Smooth muscle cell (in vitro differentiated cells): ENCODE results near the gene FBN2. TPM values are rescaled to one million over a fixed set of nuclear protein-coding genes. Genes with fewer than 3 reads are reported as not detected.

Source experiments
- DNase-seq: peaks from one replicate; lab custom pipeline; 2025; ENCODE audit not compliant: unreplicated experiment; lab: John Stamatoyannopoulos, UW
- H2AFZ ChIP-seq: fragments of 200-600 bp; sonication (generic); 2 replicates; pipeline ENCODE4 v1.6.0; 2016; ENCODE audit warnings: antibody characterized with exemption, low read depth, mild to moderate bottlenecking
- H3F3A ChIP-seq: fragments of 200-600 bp; sonication (generic); 2 replicates; pipeline ENCODE4 v1.6.0; 2017; ENCODE audit warnings: antibody characterized with exemption, low read depth
- H3K27ac ChIP-seq: fragments of 200-600 bp; sonication (generic); 2 replicates; pipeline ENCODE4 v1.5.1; 2016; ENCODE audit warnings: low read depth, mild to moderate bottlenecking
- H3K27me3 ChIP-seq: fragments of 200-600 bp; sonication (generic); 2 replicates; pipeline ENCODE4 v1.6.1; 2016; ENCODE audit warnings: low read depth, mild to moderate bottlenecking
- H3K36me3 ChIP-seq: fragments of 200-600 bp; sonication (generic); 2 replicates; pipeline ENCODE4 v1.5.1; 2016; ENCODE audit warnings: low read depth
- H3K4me1 ChIP-seq: fragments of 200-600 bp; sonication (generic); 2 replicates; pipeline ENCODE4 v1.5.1; 2016; ENCODE audit warnings: low read depth
- H3K4me2 ChIP-seq: fragments of 200-600 bp; sonication (generic); 2 replicates; pipeline ENCODE4 v1.6.0; 2016; ENCODE audit warnings: mild to moderate bottlenecking
- H3K4me3 ChIP-seq: fragments of 200-600 bp; sonication (generic); 2 replicates; pipeline ENCODE4 v1.5.1; 2016; ENCODE audit warnings: mild to moderate bottlenecking
- H3K79me2 ChIP-seq: fragments of 200-600 bp; sonication (generic); 2 replicates; pipeline ENCODE4 v1.6.0; 2016; ENCODE audit warnings: low read depth, mild to moderate bottlenecking
- H3K9ac ChIP-seq: fragments of 200-600 bp; sonication (generic); 2 replicates; pipeline ENCODE4 v1.6.0; 2016; ENCODE audit warnings: low read depth
- H3K9me3 ChIP-seq: fragments of 200-600 bp; sonication (generic); replicated peaks from 2 replicates; pipeline ENCODE4 v1.5.1; 2016; ENCODE audit warnings: low read depth
- H4K20me1 ChIP-seq: fragments of 200-600 bp; sonication (generic); 2 replicates; pipeline ENCODE4 v1.6.0; 2016; ENCODE audit warnings: low read depth
- CTCF ChIP-seq: fragments of 200-600 bp; sonication (generic); IDR thresholded peaks from 2 replicates; pipeline ENCODE4 v1.5.1; 2017; ENCODE audit warnings: borderline replicate concordance, mild to moderate bottlenecking, antibody characterized with exemption; ENCODE audit not compliant: insufficient read depth, poor library complexity, severe bottlenecking
- WGBS: methylation state at CpG from one replicate; pipeline ENCODE4 v1.1.7; 2016; ENCODE audit warnings: low lambda C conversion rate; 5-methylcytosine and 5-hydroxymethylcytosine counted together
- polyA plus RNA-seq: library from polyadenylated mRNA; unstranded; fragments of >200 nt; fragmentation: Nextera tagmentation; extraction: Ambion mirVana; gene quantifications from 2 replicates; pipeline ENCODE4 v1.2.1, GENCODE V29; 2016
- total RNA-seq: library from RNA; depleted of rRNA; stranded (reverse); fragments of >200 nt; gene quantifications from 2 replicates; pipeline ENCODE4 v1.2.3, GENCODE V29; 2014

The FBN2 gene
- total and polyA plus RNA-seq, 2 experiments from 2014 or later: 17.2 to 25.9 TPM

- no peaks in the 10 kb centered on the region for H4K20me1 ChIP-seq
- H3K79me2 ChIP-seq: no peaks in the 10 kb centered on the region
- TF ChIP-seq CTCF: no peak
- no peak overlapping the region for H3K9ac ChIP-seq
- peak overlapping the region; percentile 25 for H3K4me2 ChIP-seq
- no peak overlapping the region for H3K4me3 ChIP-seq
- H3K36me3 ChIP-seq: no peaks in the 10 kb centered on the region
- no peaks in the 10 kb centered on the region for H3K27me3 ChIP-seq
- no peak overlapping the region for H2AFZ ChIP-seq
- H3K9me3 ChIP-seq: no peaks in the 10 kb centered on the region
- H3K4me1 ChIP-seq: no peaks in the 10 kb centered on the region
- H3F3A ChIP-seq: no peaks in the 10 kb centered on the region
- peak overlapping the region; percentile 30 for H3K27ac ChIP-seq
- 53% methylated on average over 15 of the region's 15 CpGs for WGBS
- peak; percentile 4 for DNase-seq
Measured at GRCh38 chr5:128216860-128217531, 321.0 kb downstream of the FBN2 start.

DNA sequence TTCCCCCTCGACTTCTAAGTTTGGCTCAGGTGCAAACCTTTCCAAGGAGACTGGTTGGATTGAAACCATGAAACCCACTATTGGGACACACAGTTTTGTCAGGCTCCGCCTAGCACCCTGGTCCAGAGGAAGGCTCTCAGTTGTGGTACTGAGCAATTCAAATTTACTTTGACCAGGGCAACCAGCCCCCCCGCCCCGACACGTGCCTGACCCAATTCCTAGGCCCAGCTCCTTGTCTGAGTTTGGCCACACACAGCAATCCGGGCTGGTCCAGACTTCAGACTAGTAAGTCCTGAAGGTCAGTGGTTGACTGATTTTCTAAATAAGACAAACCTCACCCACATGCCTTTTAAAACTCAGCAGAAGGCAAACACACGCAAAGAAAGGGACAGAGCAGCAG is 321.8 kb downstream of the FBN2 start:
- no peak for TF ChIP-seq CTCF
- no peaks in the 10 kb centered on the region for H3K79me2 ChIP-seq
- DNase-seq: no peak
- WGBS: 82% methylated on average over 7 of the region's 7 CpGs
- H3K4me3 ChIP-seq: no peak overlapping the region
- H3K9ac ChIP-seq: no peak overlapping the region
- no peak overlapping the region for H2AFZ ChIP-seq
- no peak overlapping the region for H3K27ac ChIP-seq
- no peaks in the 10 kb centered on the region for H3K9me3 ChIP-seq
- H4K20me1 ChIP-seq: no peaks in the 10 kb centered on the region
- H3F3A ChIP-seq: no peaks in the 10 kb centered on the region
- H3K4me1 ChIP-seq: no peaks in the 10 kb centered on the region
- H3K36me3 ChIP-seq: no peaks in the 10 kb centered on the region
- no peaks in the 10 kb centered on the region for H3K27me3 ChIP-seq
- H3K4me2 ChIP-seq: no peak overlapping the region

GRCh38 chr5:128213833-128214232 is 324.2 kb downstream of the FBN2 start:
- H3K27ac ChIP-seq: no peak overlapping the region
- H3K9ac ChIP-seq: no peak overlapping the region
- no peak overlapping the region for H3K4me2 ChIP-seq
- WGBS: 83% methylated on average over 5 of the region's 5 CpGs
- no peaks in the 10 kb centered on the region for H3F3A ChIP-seq
- no peaks in the 10 kb centered on the region for H3K4me1 ChIP-seq
- no peaks in the 10 kb centered on the region for H3K9me3 ChIP-seq
- TF ChIP-seq CTCF: no peak
- no peaks in the 10 kb centered on the region for H3K79me2 ChIP-seq
- no peaks in the 10 kb centered on the region for H4K20me1 ChIP-seq
- H3K4me3 ChIP-seq: no peak overlapping the region
- no peak for DNase-seq
- H2AFZ ChIP-seq: no peak overlapping the region
- no peaks in the 10 kb centered on the region for H3K36me3 ChIP-seq
- H3K27me3 ChIP-seq: no peaks in the 10 kb centered on the region

DNA sequence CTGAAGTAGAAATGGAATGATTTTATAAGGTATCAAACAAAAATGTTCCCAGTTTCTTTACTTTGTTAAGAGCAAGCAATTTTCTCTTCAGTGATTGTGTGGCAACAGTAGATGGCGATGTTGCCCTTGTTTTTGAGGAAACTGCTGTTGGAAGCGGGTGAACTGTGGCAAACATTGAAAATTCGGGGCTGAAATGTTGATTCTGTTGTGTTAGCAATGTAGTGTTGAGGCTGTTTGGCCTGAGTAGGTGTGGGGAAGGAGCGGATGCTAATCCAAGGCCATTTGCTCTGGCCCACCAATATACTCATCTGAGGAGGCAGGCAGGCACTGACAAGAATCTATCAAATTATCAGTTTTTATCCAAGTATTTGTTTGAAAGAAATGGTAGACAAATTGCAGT is 324.7 kb downstream of the FBN2 start:
- H3K9me3 ChIP-seq: no peaks in the 10 kb centered on the region
- no peak overlapping the region for H3K27ac ChIP-seq
- H4K20me1 ChIP-seq: no peaks in the 10 kb centered on the region
- no peaks in the 10 kb centered on the region for H3K4me1 ChIP-seq
- no peaks in the 10 kb centered on the region for H3F3A ChIP-seq
- no peak for DNase-seq
- WGBS: 11% methylated on average over 4 of the region's 4 CpGs
- no peak overlapping the region for H3K9ac ChIP-seq
- H3K79me2 ChIP-seq: no peaks in the 10 kb centered on the region
- H2AFZ ChIP-seq: no peak overlapping the region
- no peak overlapping the region for H3K4me2 ChIP-seq
- no peaks in the 10 kb centered on the region for H3K27me3 ChIP-seq
- peak; percentile 84 for TF ChIP-seq CTCF
- H3K4me3 ChIP-seq: no peak overlapping the region
- no peaks in the 10 kb centered on the region for H3K36me3 ChIP-seq
